PC-9 (cell line): ENCODE results near the gene YPEL4. TPM values are rescaled to one million over a fixed set of nuclear protein-coding genes. Genes with fewer than 3 reads are reported as not detected.

Experiments used
- BruUV-seq: library from RNA; stranded (reverse); fragments of 400-500 nt; replicated peaks from 2 replicates; lab custom pipeline; 2021; lab: Mats Ljungman, UMichigan
- CTCF ChIA-PET: fragments of 300-600 bp; sonication (Branson Sonifier 250); formaldehyde crosslinking; loops from one replicate; lab custom pipeline; 2022; ENCODE audit warnings: antibody characterized with exemption; lab: Charles Lee
- POLR2A ChIA-PET: fragments of 300-600 bp; sonication (Branson Sonifier 250); formaldehyde crosslinking; loops from one replicate; lab custom pipeline; 2022; ENCODE audit warnings: antibody characterized with exemption; ENCODE audit not compliant: unreplicated experiment; lab: Charles Lee
- DNase-seq, 2 experiments: peaks; one replicate each; pipeline versions ENCODE4 v3.0.0 to v3.0.0-alpha.2; 2015 to 2022; ENCODE audit warnings: mixed read lengths in 1 of 2
- H2AFZ ChIP-seq: fragments of 200-600 bp; sonication (generic); 2 replicates; pipeline ENCODE4 v1.8.1; 2017; ENCODE audit warnings: antibody characterized with exemption
- H3F3A ChIP-seq: fragments of 200-600 bp; sonication (generic); 2 replicates; pipeline ENCODE4 v1.8.1; 2017; ENCODE audit warnings: antibody characterized with exemption, mild to moderate bottlenecking, low read depth; ENCODE audit not compliant: insufficient read depth
- H3K27ac ChIP-seq: fragments of 200-600 bp; sonication (generic); 2 replicates; pipeline ENCODE4 v1.6.1; 2016; ENCODE audit warnings: mixed run types
- H3K27me3 ChIP-seq: fragments of 200-600 bp; sonication (generic); 2 replicates; pipeline ENCODE4 v1.6.1; 2016; ENCODE audit warnings: low read depth, mixed run types; ENCODE audit not compliant: insufficient read depth
- H3K36me3 ChIP-seq: fragments of 200-600 bp; sonication (generic); 2 replicates; pipeline ENCODE4 v1.6.1; 2016; ENCODE audit warnings: low read depth, mixed run types
- H3K4me1 ChIP-seq: fragments of 200-600 bp; sonication (generic); replicated peaks from 2 replicates; pipeline ENCODE4 v1.6.1; 2016; ENCODE audit warnings: mixed run types; ENCODE audit not compliant: insufficient read depth
- H3K4me2 ChIP-seq: fragments of 200-600 bp; sonication (generic); 2 replicates; pipeline ENCODE4 v1.6.1; 2017; ENCODE audit warnings: mixed run types
- H3K4me3 ChIP-seq: fragments of 200-600 bp; sonication (generic); 2 replicates; pipeline ENCODE4 v1.6.1; 2016; ENCODE audit warnings: mixed run types
- H3K79me2 ChIP-seq: fragments of 200-600 bp; sonication (generic); 2 replicates; pipeline ENCODE4 v1.6.1; 2017; ENCODE audit warnings: low read depth, mixed run types
- H3K9me2 ChIP-seq: fragments of 200-600 bp; sonication (generic); 2 replicates; pipeline ENCODE4 v1.8.1; 2017; ENCODE audit warnings: mild to moderate bottlenecking; ENCODE audit not compliant: insufficient read depth
- H3K9me3 ChIP-seq: fragments of 200-600 bp; sonication (generic); 2 replicates; pipeline ENCODE4 v1.8.1; 2016; ENCODE audit warnings: low read depth; ENCODE audit not compliant: insufficient read depth
- H4K20me1 ChIP-seq: fragments of 200-600 bp; sonication (generic); 2 replicates; pipeline ENCODE4 v1.8.1; 2017; ENCODE audit not compliant: insufficient read depth
- EZH2 ChIP-seq: fragments of 200-600 bp; sonication (generic); IDR thresholded peaks from 2 replicates; pipeline ENCODE4 v1.8.0; 2017; ENCODE audit warnings: antibody characterized with exemption, low read depth
- intact Hi-C: fragments of 100-400 bp; cut with micrococcal nuclease; formaldehyde crosslinking; loops from one replicate; pipeline ENCODE4 v1.10.0; 2022; ENCODE audit not compliant: unreplicated experiment
- total RNA-seq: library from RNA; stranded (reverse); gene quantifications from 2 replicates; pipeline ENCODE4 v1.2.3, GENCODE V29; 2021
- TF ChIP-seq, protein P1 (sequence below): fragments of 200-600 bp; sonication (generic); conservative IDR thresholded peaks from 2 replicates; pipeline ENCODE4 v1.6.1; 2017; ENCODE audit warnings: mixed run types, antibody characterized with exemption, mild to moderate bottlenecking, moderate library complexity

Gene YPEL4
- total RNA-seq, 1 experiment from 2014 or later, result 0.98 TPM

- no peaks in the 10 kb centered on the region for H3F3A ChIP-seq
Measured at GRCh38 chr11:57641011-57641807, 8.5 kb downstream of the YPEL4 start.

GRCh38 chr11:57640068-57640800, 9.5 kb downstream of the YPEL4 start:
- Histone ChIP-seq H3K9me2 (no peaks in the 10 kb centered on the region), H3K4me1 (peaks cover 3% of the 10 kb centered on the region; the same call in 1 of the 2 replicates), H2AFZ (no peak overlapping the region)

More at GRCh38 chr11:57641011-57641807, 8.5 kb downstream of the YPEL4 start:
- Histone ChIP-seq H3K9me3 (no peaks in the 10 kb centered on the region), H3K79me2 (no peaks in the 10 kb centered on the region), H3K27me3 (peaks cover 13% of the 10 kb centered on the region; the same call in 1 of the 2 replicates), H3K4me1 (peaks cover 3% of the 10 kb centered on the region; the same call in 1 of the 2 replicates), H3K27ac (no peak overlapping the region), H3K9me2 (no peaks in the 10 kb centered on the region), H2AFZ (no peak overlapping the region), H3K4me3 (no peak overlapping the region), H4K20me1 (no peaks in the 10 kb centered on the region), H3K4me2 (no peak overlapping the region), H3K36me3 (no peaks in the 10 kb centered on the region)
- DNase-seq, result no peak
- no TSS peak for BruUV-seq
- TF ChIP-seq EZH2, result no peak
- TF ChIP-seq, protein P1, sequence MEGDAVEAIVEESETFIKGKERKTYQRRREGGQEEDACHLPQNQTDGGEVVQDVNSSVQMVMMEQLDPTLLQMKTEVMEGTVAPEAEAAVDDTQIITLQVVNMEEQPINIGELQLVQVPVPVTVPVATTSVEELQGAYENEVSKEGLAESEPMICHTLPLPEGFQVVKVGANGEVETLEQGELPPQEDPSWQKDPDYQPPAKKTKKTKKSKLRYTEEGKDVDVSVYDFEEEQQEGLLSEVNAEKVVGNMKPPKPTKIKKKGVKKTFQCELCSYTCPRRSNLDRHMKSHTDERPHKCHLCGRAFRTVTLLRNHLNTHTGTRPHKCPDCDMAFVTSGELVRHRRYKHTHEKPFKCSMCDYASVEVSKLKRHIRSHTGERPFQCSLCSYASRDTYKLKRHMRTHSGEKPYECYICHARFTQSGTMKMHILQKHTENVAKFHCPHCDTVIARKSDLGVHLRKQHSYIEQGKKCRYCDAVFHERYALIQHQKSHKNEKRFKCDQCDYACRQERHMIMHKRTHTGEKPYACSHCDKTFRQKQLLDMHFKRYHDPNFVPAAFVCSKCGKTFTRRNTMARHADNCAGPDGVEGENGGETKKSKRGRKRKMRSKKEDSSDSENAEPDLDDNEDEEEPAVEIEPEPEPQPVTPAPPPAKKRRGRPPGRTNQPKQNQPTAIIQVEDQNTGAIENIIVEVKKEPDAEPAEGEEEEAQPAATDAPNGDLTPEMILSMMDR, result peak; percentile 71
- CTCF ChIA-PET, result interaction anchor here (0.5 to 2.7 kb wide), 10 partner anchors 68 to 391 kb away, joined by 3 to 26 read pairs (median 5); partner anchors contain the start of genes RTN4RL2 and UBE2L6
- intact Hi-C loops, result loop anchor here (1.0 kb wide), 4 partner anchors 73 to 296 kb away; partner anchors contain the start of gene TIMM10
- POLR2A ChIA-PET, result interaction anchor here (0.5 to 0.7 kb wide), 2 partner anchors 34 to 148 kb away, joined by 3 read pairs; no protein-coding TSS in a partner anchor

More at GRCh38 chr11:57640068-57640800, 9.5 kb downstream of the YPEL4 start:
- H4K20me1 ChIP-seq, result no peaks in the 10 kb centered on the region
- H3K4me2 ChIP-seq, result no peak overlapping the region
- ChIA-PET CTCF (interaction anchor here (0.7 to 2.7 kb wide), 5 partner anchors 9 to 294 kb away, joined by 3 to 26 read pairs (median 4); partner anchors contain the start of gene UBE2L6), POLR2A (interaction anchor here (0.6 to 0.7 kb wide), 2 partner anchors 26 to 147 kb away, joined by 3 to 8 read pairs; no protein-coding TSS in a partner anchor)
- no peak for DNase-seq
- TSS peak; percentile 12 for BruUV-seq
- H3K4me3 ChIP-seq, result no peak overlapping the region
- H3K27me3 ChIP-seq, result peaks cover 4% of the 10 kb centered on the region; the same call in 1 of the 2 replicates
- no peaks in the 10 kb centered on the region for H3F3A ChIP-seq
- no peaks in the 10 kb centered on the region for H3K9me3 ChIP-seq
- no peaks in the 10 kb centered on the region for H3K79me2 ChIP-seq
- no peak overlapping the region for H3K27ac ChIP-seq
- intact Hi-C loops, result no loop called here
- TF ChIP-seq EZH2, result no peak
- TF ChIP-seq, protein P1, result no peak
- no peaks in the 10 kb centered on the region for H3K36me3 ChIP-seq
